Inferior parietal cortex (tissue), 1 donor: ENCODE data around the gene UCMA.
"Not testable (repeated sequence)": the region's sequence is repeated elsewhere in the genome, so short reads cannot be mapped to it uniquely, and the experiment has no call there.

Experiments
- DNase-seq: peaks from one replicate; pipeline ENCODE4 v3.0.0-alpha.2; 2016; ENCODE audit errors: extremely low spot score

The UCMA gene, protein sequence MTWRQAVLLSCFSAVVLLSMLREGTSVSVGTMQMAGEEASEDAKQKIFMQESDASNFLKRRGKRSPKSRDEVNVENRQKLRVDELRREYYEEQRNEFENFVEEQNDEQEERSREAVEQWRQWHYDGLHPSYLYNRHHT

DNA sequence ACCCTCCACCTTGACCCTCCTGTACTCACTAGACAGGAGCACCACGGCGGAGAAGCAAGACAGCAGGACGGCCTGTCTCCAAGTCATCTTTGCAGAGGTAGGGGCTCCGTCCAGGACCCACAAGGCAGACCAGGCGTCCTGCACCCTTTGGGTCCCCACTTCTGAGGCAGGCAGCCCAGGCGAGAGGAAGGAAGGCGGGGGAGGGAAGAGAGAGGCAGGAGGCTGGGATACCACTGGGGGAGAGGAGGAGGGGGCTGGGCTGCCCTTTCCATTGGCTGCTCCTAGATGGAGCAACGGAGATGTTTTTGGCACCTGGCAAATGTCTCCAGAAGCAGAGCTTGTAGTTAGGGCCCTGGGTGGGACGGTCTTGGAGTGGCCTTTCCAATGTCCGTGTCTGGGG lies at the start of gene UCMA:
Gene UCMA (minus strand): TSS at position 203 of the 400 bp plus-strand sequence. CDS start 116 bp downstream, at position 87.
- no peak for DNase-seq

DNA sequence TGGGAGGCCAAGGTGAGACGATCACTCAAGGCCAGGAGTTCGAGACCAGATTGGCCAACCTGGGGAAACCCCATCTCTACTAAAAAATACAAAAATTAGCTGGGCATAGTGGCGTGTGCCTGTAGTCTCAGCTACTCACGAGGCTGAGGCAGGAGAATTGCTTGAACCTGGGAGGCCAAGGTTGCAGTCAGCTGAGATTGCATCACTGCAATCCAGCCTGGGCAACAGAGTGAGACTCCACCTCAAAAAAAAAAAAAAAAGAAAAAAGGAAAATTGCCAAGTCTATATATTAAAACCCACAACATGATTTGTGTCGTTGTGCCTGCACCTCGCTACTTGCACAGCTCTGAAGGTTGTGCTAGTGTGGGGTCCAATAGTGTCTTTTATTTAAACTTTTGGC lies 48.2 kb upstream of the UCMA start:
- not testable (repeated sequence) for DNase-seq

DNA sequence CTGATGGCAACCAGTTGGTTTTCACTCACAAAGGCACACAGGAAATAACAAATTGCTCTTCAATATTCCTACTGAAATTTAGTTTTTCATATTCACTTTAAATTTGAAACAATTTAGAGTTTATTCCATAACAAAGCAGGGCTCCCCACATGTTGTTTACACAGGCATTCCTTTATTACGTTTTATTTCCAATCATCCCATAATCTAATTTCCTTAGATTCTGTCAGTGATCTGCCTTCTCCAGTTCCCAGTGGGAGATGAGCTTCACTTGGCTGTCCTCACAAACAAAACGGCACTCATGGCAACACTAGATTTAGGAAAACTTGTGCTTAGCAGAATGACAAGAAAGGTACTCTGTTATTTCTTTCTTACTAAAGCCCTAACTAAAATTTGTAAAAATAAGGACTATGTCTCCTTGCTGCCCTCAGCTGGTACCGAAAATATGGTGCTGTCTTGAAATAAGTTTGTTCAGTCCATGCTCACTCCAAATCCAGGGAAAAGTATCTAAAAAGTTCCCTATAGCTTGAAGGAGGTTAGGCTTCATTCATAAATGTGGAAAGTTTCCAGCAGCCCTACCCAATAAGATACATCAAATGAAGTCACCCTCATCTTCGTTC lies 42.7 kb upstream of the UCMA start:
- peak; percentile 26 for DNase-seq

DNA sequence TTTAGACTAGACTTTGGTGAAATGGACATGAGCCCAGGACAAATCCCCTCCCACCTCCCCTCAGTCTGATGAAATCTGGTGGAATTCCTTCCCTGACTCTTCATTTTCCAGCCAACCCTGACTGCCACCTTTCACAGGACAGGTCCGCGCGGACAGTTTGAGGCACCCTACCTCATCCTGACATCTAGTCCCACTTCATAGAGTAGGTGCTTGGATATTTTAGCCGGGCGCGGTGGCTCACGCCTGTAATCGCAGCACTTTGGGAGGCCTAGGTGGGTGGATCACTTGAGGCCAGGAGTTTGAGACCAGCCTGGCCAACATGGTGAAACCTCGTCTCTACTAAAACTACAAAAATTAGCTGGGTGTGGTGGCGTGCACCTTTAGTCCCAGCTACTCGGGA lies 42.0 kb upstream of the UCMA start:
- DNase-seq, result not testable (repeated sequence)

DNA sequence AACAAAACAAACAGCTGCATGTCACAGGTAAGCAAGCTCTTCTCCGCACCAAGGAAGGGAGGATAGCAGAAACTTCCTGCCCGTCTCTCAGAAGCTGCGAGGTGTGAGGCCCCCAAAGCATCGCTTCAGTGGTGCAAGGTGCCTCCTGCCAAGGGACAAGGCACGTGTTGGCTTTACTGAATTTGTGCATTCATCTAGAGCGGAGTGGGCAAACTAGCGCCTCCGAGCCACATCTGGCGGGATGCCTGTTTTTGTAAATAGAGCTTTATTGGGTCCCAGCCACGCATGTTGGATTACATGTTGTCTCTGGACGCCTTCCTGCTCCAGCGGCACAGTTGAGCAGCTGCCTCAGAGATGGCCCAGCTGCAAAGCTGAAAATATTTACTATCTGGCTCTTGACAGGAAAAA lies 38.0 kb upstream of the UCMA start:
- peak; percentile 81 for DNase-seq

DNA sequence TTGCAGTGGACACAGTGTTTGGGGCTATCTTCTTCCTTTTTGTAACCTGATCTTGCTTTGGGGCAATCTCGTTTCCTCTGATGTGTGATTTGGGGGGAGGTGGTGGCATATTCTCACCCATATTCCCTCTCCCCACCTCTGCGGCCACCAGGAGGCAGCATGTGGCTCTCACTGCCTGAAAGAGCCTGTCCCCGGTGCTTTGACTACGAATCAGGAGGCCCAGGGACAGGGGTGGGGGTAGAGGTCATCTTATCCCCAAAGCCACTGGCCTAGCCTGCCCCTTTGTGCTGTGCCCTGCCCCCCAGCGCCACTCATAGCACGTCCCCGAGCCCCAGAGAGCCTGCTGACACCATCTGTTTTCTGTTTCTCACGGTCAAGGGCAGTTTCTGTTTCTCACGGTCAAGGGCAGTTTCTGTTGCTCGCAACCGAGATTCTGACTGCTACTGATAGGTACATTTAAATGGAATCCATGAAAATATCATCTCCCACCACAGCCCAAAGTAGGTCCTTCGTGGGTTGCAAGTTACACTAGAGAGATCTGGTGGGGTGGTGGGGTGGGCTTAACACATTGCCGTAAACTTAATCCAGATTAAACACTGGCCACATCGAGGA lies 37.5 kb upstream of the UCMA start:
- no peak for DNase-seq

DNA sequence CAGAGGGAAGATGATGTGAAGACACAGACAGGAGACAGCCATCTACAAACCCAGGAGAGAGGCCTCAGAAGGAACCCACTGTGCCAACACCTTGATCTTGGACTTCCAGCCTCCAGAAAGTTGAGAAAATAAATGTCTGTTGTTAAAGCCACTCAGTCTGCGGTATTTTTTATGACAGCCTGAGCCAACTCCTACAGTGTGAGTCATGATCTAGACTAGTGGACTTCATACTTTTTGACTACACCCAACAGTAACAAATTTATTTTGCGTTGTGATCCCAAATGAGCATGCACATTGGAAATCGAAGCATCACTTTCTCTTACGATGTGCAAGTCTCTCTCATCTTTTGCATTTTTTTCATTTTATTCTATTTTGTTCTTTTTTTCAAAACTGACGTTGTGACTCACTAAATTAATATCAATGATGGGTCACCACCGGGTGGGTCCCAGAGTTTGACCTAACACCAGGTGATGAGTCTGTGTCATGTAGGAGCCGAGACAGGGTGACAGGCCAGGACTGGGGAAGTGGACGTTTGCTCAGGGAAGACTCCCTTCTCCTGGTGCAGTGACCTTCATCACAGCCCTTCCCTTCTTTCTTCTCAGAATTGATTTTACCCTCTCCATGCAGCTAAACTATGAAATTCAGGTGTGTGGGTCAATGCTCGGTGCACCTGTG lies 36.8 kb upstream of the UCMA start:
- no peak for DNase-seq

DNA sequence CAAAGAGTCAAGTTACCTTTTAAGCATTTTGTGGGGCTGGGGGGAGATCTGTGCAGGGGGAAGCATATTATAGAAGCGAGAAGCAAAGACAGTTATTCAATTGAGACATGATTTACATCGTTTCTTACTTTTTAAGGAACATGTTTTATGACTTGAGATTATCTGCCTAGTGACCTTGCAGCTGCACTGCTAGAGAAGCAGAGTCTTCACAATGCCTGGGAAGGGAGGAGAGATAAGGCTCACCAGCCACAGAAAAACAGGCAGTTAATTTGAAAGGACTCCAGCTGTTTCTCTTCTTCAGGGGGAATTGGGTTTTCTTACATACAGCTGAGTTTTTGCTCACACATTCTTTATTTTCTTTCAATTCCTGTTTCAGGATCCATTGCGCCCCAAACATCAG lies 34.7 kb upstream of the UCMA start:
- no peak for DNase-seq

DNA sequence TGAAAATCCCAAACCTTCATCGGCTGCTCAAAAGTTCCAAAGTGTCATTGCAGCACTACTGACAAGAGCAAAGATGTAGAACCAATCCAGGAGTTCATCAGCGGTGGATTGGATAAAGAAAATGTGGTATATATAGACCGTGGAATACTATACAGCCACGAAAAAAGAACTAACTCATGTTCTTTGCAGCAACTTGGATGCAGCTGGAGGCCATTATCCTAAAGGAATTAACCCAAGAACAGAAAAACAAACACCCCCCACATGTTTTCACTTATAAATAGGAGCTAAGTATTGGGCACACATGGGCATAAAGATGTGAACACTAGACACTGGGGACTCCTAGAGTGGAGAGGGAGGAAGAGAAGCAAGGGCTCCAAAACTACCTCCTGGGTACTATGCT lies 34.1 kb upstream of the UCMA start:
- DNase-seq, result no peak

DNA sequence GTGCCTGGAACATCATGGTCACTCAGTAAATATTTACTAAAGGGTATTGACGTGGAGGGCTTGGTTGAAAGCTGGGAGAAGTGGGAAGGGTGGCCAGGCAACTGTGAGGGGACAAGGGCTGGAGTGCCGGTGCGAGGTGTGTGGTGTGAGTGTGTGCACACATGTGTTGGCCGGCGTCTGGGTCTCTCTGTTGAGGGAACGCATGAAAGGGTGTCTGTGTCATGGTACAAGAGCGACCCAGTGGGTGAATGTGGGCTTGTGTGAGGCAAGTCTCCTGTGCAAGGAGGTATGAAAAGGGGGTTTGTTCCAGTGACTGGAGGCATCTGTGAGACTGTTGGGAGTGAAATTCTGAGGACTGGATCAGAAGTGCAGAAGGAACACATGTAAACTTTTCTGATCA lies 29.4 kb upstream of the UCMA start:
- no peak for DNase-seq

DNA sequence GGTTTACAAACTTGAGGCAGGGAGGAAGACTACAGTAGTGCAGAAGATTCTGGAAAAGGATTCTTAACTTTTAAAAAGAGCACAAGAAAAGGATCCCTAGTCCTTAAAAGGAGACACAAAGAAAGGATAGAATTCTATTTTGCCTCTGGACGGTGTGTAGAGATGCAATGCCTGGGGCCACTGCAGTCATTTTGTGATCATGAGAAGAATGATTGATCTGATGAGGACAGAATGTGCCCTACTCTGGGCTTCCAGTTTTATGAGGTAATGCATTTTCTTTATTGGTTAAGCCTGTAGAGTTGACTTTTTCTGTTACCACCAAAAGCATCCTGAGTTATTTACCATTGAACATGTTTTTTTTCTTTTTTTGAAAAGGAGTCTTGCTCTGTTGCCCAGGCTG lies 28.3 kb upstream of the UCMA start:
- DNase-seq, result no peak

DNA sequence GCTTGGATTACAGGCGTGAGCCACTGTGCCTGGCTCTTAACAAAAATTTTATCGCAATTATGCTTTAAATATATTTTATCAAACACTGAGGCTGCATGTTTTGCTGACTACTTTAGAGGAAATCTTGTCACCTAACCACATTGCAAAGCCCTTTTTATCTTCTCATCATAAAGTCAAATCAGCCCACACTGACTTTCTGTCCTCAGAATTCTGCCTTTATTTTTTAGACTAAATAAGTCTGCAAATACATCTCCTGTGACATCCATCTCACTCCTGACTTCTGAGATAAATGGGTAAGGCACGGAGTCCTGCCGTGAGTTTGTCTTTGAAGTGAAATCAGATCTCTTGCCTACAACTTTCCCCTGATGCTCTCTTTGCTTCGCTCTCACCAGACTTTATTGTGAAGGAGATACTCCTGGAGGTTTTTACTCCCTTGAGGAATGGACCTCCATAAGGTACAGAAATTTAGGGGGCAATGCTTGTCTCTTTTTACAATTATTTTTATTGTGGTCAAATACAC lies 23.5 kb upstream of the UCMA start:
- no peak for DNase-seq

DNA sequence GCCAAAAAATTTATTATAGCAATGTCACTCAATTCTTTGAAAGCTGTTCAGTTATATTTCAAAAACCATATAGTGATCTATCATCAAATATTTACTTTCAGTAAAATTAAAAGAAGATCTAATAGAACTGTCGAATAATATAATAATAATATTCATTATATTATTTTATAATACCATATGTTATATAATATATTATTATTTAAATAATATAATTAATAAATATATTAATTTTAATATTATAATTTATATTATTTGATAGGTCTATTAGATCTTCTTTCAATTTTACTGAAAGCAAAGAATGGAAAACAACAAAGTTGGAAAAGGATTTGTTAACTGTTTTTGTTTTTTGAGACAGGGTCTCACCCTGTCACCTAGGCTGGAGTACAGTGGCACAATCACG lies 22.5 kb upstream of the UCMA start:
- DNase-seq, result no peak

DNA sequence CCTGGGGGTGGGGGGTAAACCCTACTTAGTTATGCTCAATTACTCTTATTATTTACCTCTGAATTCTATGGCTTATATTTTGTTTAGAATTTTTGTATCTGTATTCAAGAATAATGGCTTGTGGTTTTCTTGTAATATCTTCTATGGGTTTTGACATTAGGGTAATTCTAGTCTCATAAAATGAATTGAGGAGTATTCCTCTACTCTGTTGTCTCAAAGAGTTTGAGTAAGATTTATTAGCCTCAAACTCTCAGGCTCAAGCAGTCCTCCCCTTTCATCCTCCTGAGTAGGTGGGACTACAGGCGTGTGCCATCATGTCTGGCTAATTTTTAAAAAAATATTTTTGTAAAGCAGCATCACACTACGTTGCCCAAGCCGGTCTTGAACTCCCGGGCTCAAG lies 19.6 kb upstream of the UCMA start:
- no peak for DNase-seq

DNA sequence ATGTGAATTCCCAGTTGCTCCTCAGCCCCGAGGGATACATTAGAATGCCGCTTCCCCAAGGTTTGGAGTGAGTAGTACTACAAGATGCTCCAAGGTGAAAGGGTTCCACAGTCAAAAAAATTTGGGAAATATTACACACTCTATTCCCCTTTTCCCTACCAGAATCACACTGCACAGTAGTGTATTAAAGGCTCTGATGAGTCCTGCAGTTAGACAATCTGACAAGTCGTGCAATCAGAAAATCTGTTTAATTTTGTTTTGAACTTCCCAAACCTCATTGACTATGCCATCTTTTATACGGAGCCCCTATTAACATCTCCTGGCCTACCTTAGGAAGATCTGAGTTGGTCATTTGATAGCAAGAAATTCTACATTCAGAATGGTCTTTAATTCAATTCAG lies 13.6 kb upstream of the UCMA start:
- DNase-seq, result no peak

DNA sequence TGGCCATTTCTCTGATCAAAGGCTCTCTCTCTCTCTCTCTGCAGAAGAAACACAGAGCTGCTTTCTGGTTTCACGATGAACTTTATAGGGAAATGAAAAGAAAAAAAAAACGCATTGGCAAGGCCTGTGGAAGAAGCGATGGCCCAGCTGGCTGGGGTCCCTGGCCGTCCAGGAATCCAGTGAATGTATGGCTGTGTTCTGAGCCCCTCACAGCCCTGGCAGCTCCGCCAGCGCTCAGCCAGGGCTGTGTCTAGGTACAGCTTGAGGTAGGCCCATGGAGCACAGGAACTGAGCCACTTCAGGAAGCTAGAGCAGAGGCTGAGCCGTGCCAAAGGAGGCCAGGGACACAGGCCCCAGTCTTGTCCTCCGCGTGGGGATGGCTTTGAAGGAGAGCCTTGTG lies 13.1 kb upstream of the UCMA start:
- no peak for DNase-seq

DNA sequence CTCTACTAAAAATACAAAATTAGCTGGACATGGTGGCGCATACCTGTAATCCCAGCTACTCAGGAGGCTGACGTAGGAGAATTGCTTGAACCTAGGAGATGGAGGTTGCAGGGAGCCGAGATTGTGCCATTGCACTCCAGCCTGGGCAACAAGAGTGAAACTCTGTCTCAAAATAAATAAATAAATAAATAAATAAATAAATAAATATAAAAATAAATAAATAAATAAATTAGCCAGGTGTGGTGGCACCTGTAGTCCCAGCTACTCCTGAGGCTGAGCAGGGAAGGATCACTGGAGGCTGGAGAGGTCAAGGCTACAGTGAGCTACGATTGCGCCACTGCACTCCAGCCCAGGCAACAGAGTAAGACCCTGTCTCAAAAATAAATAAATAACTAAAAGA lies 8.1 kb upstream of the UCMA start:
- DNase-seq, result not testable (repeated sequence)

DNA sequence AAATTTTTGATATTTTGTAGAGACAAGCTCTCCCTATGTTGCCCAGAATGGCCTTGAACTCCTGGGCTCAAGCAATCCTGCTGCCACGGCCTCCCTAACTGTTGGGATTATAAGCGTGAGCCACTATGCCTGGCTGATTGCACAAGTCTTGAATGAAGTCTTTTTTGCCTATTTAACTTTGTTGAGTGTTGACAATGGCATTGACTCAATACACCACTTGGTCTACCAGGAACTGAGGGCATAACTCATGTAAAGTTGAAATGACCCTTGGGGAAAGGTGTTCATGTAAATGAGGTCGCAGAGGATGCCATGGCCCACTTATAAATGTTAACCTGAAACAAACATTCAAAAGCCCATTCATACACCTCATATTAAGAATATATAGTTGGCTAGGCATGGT lies 7.4 kb upstream of the UCMA start:
- DNase-seq, result no peak

DNA sequence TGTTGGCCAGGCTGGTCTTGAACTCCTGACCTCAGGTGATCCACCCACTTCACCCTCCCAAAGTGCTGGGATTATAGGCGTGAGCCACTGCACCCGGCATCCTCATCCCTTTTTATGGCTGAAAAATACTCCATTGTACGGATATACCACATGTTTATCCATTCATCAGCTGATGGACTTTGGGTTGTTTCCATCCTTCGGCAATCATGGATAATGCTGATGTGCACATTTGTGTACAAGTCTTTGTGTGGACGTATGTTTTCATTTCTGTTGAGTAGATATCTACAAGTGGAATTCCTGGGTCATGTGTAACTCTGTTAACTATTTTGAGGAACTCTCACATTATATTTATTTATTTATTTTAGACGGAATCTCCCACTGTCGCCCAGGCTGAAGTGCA lies 5.7 kb upstream of the UCMA start:
- DNase-seq, result no peak

DNA sequence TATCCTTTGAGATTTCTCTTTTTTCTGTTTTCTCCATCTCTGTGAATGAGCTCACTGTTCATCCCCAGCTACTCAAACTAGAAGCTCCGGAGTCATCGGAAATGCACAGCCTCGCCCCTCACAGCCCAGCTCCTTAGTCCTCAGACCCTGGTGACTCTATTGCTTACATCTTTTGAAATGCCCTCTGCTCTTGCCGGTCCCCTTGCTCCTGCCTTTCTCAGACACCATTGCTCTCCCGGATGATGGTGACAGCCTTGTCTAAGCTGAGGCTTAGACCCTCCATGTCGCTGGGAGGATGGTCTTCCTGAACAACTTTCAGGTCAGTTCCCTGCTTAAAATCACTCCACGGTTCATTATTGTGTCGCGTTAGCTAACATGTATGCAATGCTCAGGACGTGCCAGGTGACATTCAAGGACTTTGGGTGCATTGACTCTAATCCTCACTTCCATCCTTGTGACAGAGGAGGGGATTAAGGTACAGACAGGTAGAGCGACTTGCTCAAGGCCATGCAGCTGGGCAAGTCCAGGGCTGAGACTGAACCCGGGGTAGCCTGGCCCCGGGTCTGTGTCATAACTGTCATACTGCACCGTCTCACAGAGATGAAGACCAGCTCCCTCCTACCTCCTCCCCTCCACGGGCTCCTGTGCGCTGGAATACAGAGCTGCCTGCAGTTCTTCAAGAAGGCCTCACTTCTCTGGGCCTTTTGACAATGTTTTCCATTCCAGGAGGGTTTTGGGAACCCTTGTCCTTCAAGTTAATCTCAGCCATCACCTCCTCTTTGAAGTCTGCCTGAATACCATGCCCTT lies 4.3 kb upstream of the UCMA start:
- no peak for DNase-seq

DNA sequence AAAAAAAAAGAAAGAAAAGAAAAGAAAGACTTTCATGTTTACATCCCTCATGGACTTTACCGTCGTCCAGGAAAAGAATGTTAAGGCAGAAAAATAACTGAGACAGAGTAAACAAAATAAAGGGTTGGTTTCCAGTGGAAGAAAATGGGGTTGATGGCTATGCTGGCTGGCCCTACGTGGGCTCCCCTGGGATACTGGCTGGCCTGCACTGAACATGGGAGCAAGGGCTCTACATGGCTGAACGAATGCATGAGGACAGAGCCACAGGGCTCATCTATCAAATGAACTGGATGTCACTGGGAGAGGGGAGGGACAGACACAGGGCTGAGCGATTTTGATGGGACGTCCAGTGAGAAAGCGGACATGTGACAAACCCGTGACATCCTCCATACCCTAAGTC lies 2.5 kb upstream of the UCMA start:
- no peak for DNase-seq

DNA sequence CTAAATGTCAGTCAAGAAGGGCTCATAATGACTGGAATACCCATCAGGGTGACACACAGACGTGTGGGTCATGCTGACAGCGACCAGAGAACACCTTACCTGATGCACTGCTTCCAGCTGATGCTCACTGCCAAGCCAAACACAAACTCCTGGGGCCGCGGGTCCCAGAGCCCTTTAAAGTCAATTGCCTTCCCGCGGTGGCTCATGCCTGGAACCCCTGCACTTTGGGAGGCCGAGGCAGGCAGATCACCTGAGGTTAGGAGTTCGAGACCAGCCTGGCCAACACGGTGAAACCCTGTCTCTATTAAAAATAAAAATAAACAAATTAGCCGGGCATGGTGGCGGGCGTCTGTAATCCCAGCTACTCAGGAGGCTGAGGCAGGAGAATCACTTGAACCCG lies 562 bp upstream of the UCMA start:
- DNase-seq, result not testable (repeated sequence)
